Fibroblast of lung (primary cell): ENCODE results near the gene GRID1. TPM values are rescaled to one million over a fixed set of nuclear protein-coding genes. Genes with fewer than 3 reads are reported as not detected.

Source experiments
- DNase-seq, 2 donors: peaks; one replicate each; pipeline versions ENCODE4 v3.0.0 to v3.0.0-alpha.2; 2010; ENCODE audit warnings: low read depth in 2 of 2
- H2AFZ ChIP-seq: 2 replicates; pipeline ENCODE4 v1.5.1; 2012; ENCODE audit warnings: low read length, control low read depth, inconsistent platforms
- H3K27ac ChIP-seq: 2 replicates; pipeline ENCODE4 v1.5.1; 2011; ENCODE audit warnings: low read length, control low read depth; ENCODE audit not compliant: insufficient read depth
- H3K27me3 ChIP-seq: 2 replicates; pipeline ENCODE4 v1.5.1; 2011; ENCODE audit warnings: mild to moderate bottlenecking, low read length; ENCODE audit not compliant: control insufficient read depth, insufficient read depth
- H3K36me3 ChIP-seq: 2 replicates; pipeline ENCODE4 v1.5.1; 2011; ENCODE audit warnings: low read length; ENCODE audit not compliant: control insufficient read depth, insufficient read depth
- H3K4me1 ChIP-seq: 2 replicates; pipeline ENCODE4 v1.5.1; 2011; ENCODE audit warnings: low read length; ENCODE audit not compliant: control insufficient read depth, insufficient read depth; ENCODE audit errors: extremely low read depth
- H3K4me2 ChIP-seq: 2 replicates; pipeline ENCODE4 v1.5.1; 2011; ENCODE audit warnings: low read length, control low read depth; ENCODE audit not compliant: insufficient read depth; ENCODE audit errors: extremely low read depth
- H3K4me3 ChIP-seq, 4 experiments: fragments of 200-600 bp in 1 of 4; sonication (generic) in 1 of 4; replicated peaks in 1 of 4; 2 replicates each; pipeline ENCODE4 v1.5.1; 2011 to 2016; ENCODE audit warnings: low read length in 4 of 4, low read depth in 3 of 4, mild to moderate bottlenecking in 3 of 4, control low read depth in 2 of 4, inconsistent platforms in 1 of 4, mixed read lengths in 1 of 4; ENCODE audit not compliant: insufficient read depth in 1 of 4; ENCODE audit errors: control extremely low read depth in 1 of 4
- H3K79me2 ChIP-seq: 2 replicates; pipeline ENCODE4 v1.5.1; 2012; ENCODE audit warnings: mild to moderate bottlenecking, low read length, inconsistent platforms; ENCODE audit not compliant: control insufficient read depth, insufficient read depth
- H3K9ac ChIP-seq: 2 replicates; pipeline ENCODE4 v1.5.1; 2011; ENCODE audit warnings: mild to moderate bottlenecking, low read length, control low read depth; ENCODE audit not compliant: insufficient read depth
- H3K9me3 ChIP-seq: 2 replicates; pipeline ENCODE4 v1.5.1; 2012; ENCODE audit warnings: low read depth, low read length; ENCODE audit not compliant: control insufficient read depth, insufficient read depth
- H4K20me1 ChIP-seq: 2 replicates; pipeline ENCODE4 v1.5.1; 2011; ENCODE audit warnings: low read length; ENCODE audit not compliant: control insufficient read depth, insufficient read depth; ENCODE audit errors: extremely low read depth
- CTCF ChIP-seq, 2 donors: IDR thresholded peaks in 1 of 2; conservative IDR thresholded peaks in 1 of 2; 1 replicate in 1 of 2; 2 replicates in 1 of 2; pipeline ENCODE4 v1.5.1; 2011 to 2012; ENCODE audit warnings: low read length in 2 of 2, control low read depth in 1 of 2, inconsistent platforms in 1 of 2, low read depth in 1 of 2, mild to moderate bottlenecking in 1 of 2
- EZH2 ChIP-seq: IDR thresholded peaks from 2 replicates; pipeline ENCODE4 v1.5.1; 2012; ENCODE audit warnings: low read length, control low read depth, mild to moderate bottlenecking; ENCODE audit errors: missing control alignments
- polyA plus RNA-seq, 2 donors: library from polyadenylated mRNA; depleted of rRNA in 1 of 2; stranded (reverse) in 1 of 2; unstranded in 1 of 2; fragments of >200 nt; gene quantifications; 2 replicates each; pipeline ENCODE4 v1.2.1, GENCODE V29; 2011 to 2012; ENCODE audit warnings: missing spikeins in 1 of 2
- total RNA-seq: library from RNA; depleted of rRNA; stranded (reverse); fragments of >200 nt; gene quantifications from 2 replicates; pipeline ENCODE4 v1.2.1, GENCODE V29; 2014

GRID1 gene
- total and polyA plus RNA-seq, 2 donors (not counting 1 experiment from before 2014, with no cell fraction given): 0.03 to 0.33 TPM

GRCh38 chr10:86188326-86188725 lies 178.3 kb downstream of the GRID1 start:
- Histone ChIP-seq H3K9me3 (no peaks in the 10 kb centered on the region), H3K4me1 (no peaks in the 10 kb centered on the region), H3K36me3 (no peaks in the 10 kb centered on the region), H4K20me1 (no peaks in the 10 kb centered on the region), H2AFZ (no peak overlapping the region), H3K79me2 (no peaks in the 10 kb centered on the region), H3K9ac (no peak overlapping the region), H3K27me3 (no peaks in the 10 kb centered on the region), H3K27ac (no peak overlapping the region), H3K4me3 (no peak overlapping the region), H3K4me2 (no peak overlapping the region)
- no peak for DNase-seq
- TF ChIP-seq CTCF (conservative IDR thresholded peaks at IDR 0.05 in 1 of 2, IDR thresholded peaks at IDR 0.05 in 1 of 2; ENCODE audit: low read depth in 1 of 2, low read length in 2 of 2) (no peak), EZH2 (no peak)

- Histone ChIP-seq H3K9me3 (no peaks in the 10 kb centered on the region), H3K4me3 (no peak overlapping the region), H3K4me2 (no peak overlapping the region), H3K27ac (no peak overlapping the region), H3K36me3 (no peaks in the 10 kb centered on the region), H3K9ac (no peak overlapping the region), H3K4me1 (no peaks in the 10 kb centered on the region), H2AFZ (no peak overlapping the region), H4K20me1 (no peaks in the 10 kb centered on the region), H3K79me2 (no peaks in the 10 kb centered on the region), H3K27me3 (no peaks in the 10 kb centered on the region)
- no peak for TF ChIP-seq EZH2
- no peak for TF ChIP-seq CTCF (conservative IDR thresholded peaks at IDR 0.05 in 1 of 2, IDR thresholded peaks at IDR 0.05 in 1 of 2; ENCODE audit: low read depth in 1 of 2, low read length in 2 of 2)
- no peak for DNase-seq
Measured at GRCh38 chr10:86187499-86188239, 178.9 kb downstream of the GRID1 start.

GRCh38 chr10:86186633-86187032 lies 180.0 kb downstream of the GRID1 start:
- Histone ChIP-seq H3K27ac (no peak overlapping the region), H3K36me3 (no peaks in the 10 kb centered on the region), H3K27me3 (no peaks in the 10 kb centered on the region), H3K4me1 (no peaks in the 10 kb centered on the region), H3K4me2 (no peak overlapping the region), H3K9ac (no peak overlapping the region), H3K79me2 (no peaks in the 10 kb centered on the region), H4K20me1 (no peaks in the 10 kb centered on the region), H3K9me3 (no peaks in the 10 kb centered on the region), H2AFZ (no peak overlapping the region), H3K4me3 (no peak overlapping the region)
- DNase-seq: no peak
- no peak for TF ChIP-seq CTCF (conservative IDR thresholded peaks at IDR 0.05 in 1 of 2, IDR thresholded peaks at IDR 0.05 in 1 of 2; ENCODE audit: low read depth in 1 of 2, low read length in 2 of 2)
- no peak for TF ChIP-seq EZH2
